Epithelial cell of proximal tubule (primary cell): ENCODE data around the gene MYO9A. TPM values are rescaled to one million over a fixed set of nuclear protein-coding genes. Genes with fewer than 3 reads are reported as not detected.

Source experiments
- DNase-seq: peaks from one replicate; pipeline ENCODE4 v3.0.0-alpha.2; 2011; ENCODE audit warnings: low read depth
- H3K4me3 ChIP-seq: 2 replicates; pipeline ENCODE4 v1.5.1; 2011; ENCODE audit warnings: low read depth, mild to moderate bottlenecking, low read length
- total RNA-seq: library from RNA; depleted of rRNA; stranded (reverse); fragments of >200 nt; gene quantifications from 2 replicates; pipeline ENCODE4 v1.2.3, GENCODE V29; 2015
- TF ChIP-seq, protein P1 (sequence below): conservative IDR thresholded peaks from 2 replicates; pipeline ENCODE4 v1.5.1; 2012; ENCODE audit warnings: low read depth, mild to moderate bottlenecking, low read length

MYO9A gene
- total RNA-seq, 1 donor from 2014 or later = 18.1 TPM

DNA sequence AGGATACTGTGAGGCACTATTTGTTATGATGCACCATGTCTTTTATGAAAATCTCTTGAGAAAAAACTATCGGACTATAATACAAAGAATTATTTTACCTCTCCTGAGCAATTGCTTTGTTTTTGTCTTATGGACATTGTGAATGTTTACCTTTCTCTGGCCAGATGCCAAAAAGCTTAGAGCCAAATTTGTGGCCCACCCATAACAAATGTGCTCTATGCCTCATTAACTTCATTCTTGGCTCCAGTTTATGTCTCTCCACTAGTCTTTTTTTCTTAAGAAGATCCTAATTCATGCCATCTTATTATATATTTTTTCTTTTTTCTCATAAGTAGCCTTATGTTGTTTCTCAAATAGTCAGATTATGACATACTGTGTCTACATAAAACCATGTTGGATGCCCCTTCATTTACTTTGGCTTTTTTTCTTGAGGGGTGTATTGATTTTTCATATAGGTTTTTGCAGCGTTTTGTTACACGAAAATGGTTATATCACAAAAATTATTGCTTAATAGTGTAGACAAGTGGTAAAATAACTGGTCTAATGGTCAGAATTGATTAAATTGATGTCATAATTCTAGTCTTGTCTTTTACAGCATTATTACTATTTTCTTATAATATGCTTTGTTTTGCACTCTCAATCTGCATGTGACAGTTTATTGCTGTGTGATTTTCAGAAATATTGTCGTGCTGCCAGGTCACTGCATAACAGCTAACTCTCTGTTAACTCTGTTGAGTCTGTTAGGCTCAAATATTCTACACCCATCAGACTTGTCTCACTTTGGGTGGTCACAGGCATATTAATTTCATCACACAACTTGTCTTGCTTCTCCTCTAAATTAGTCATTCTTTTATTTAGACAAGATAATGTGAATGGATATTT, 18.5 kb upstream of the MYO9A start:
- TF ChIP-seq, protein P1, sequence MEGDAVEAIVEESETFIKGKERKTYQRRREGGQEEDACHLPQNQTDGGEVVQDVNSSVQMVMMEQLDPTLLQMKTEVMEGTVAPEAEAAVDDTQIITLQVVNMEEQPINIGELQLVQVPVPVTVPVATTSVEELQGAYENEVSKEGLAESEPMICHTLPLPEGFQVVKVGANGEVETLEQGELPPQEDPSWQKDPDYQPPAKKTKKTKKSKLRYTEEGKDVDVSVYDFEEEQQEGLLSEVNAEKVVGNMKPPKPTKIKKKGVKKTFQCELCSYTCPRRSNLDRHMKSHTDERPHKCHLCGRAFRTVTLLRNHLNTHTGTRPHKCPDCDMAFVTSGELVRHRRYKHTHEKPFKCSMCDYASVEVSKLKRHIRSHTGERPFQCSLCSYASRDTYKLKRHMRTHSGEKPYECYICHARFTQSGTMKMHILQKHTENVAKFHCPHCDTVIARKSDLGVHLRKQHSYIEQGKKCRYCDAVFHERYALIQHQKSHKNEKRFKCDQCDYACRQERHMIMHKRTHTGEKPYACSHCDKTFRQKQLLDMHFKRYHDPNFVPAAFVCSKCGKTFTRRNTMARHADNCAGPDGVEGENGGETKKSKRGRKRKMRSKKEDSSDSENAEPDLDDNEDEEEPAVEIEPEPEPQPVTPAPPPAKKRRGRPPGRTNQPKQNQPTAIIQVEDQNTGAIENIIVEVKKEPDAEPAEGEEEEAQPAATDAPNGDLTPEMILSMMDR = no peak
- DNase-seq = no peak
- H3K4me3 ChIP-seq = no peak overlapping the region

- no peak for DNase-seq
- TF ChIP-seq, protein P1 = no peak
- no peak overlapping the region for H3K4me3 ChIP-seq
Measured at GRCh38 chr15:72135719-72136118, 17.8 kb upstream of the MYO9A start.

DNA sequence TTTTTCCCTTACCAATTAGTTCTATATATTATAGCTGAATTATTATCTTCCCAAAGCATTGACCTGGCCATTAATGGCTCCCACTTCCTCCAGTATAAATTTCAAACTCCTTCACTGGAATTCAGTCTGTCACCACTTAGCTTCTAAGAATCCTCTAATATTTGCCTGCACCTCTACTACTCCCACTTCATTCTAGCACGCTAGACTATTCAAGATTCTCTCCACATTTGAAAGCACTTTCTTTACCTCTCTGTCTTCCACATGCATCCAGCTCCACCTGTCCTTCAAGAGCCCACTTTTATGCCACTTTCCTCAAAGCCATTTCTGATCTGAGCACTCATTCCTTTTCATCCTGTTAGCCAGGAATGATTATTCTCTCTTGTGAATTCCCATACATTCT, 15.3 kb upstream of the MYO9A start:
- TF ChIP-seq, protein P1 = no peak
- no peak for DNase-seq

DNA sequence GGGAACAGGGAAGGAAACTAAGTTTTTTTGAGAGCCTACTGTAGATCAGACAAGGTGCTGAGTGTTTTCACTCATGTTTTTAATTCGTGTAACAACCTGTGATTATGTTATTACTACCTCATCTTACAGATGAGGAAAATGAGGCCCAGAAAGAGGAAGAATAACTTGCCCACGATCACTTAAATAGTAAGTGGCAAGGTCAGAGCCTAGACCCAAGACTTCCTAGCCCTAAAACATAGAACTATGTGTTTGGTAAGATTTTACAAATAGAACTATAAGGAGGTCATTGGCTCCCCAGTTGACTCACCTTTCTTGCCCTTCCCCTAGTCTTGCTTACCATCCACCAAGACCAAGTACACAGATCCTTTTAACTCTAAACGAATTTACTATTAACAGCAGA, 14.0 kb upstream of the MYO9A start:
- no peak overlapping the region for H3K4me3 ChIP-seq
- DNase-seq = no peak
- TF ChIP-seq, protein P1 = no peak

More for the DNA sequence above, 15.3 kb upstream of the MYO9A start:
- H3K4me3 ChIP-seq = no peak overlapping the region

DNA sequence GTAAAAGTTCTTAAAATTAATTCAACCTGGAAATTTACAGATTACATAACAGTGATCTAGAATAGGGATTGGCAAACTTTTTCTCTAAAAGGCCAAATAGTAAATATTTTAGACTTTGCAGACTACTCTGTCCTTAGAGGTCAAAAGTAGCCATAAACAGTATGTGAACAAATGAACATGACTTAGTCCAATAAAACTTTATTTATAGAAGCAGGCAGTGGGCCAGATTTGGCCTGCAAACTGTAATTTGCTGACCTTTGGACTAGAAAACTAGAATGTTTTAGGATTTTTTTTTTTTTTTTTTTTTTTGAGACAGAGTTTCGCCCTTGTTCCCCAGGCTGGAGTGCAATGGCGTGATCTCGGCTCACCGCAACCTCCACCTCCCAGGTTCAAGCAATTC, 12.3 kb upstream of the MYO9A start:
- no peak overlapping the region for H3K4me3 ChIP-seq
- DNase-seq = no peak
- TF ChIP-seq, protein P1 = no peak

- DNase-seq = no peak
- no peak overlapping the region for H3K4me3 ChIP-seq
- TF ChIP-seq, protein P1 = no peak
Measured at GRCh38 chr15:72128359-72128758, 10.4 kb upstream of the MYO9A start.
